RWPE2 (cell line): ENCODE data around the gene FBXW4.

Experiments
- ATAC-seq: fragments of 200-7000 bp; cut with Tn5 transposase; 3 replicates; pipeline ENCODE4 v1.9.1; 2021; ENCODE audit warnings: low read depth
- DNase-seq: peaks from one replicate; pipeline ENCODE4 v3.0.0-alpha.2; 2020; ENCODE audit warnings: low spot score
- H3K27ac ChIP-seq: fragments of 450-650 bp; 2 replicates; pipeline ENCODE4 v1.5.1; 2017; ENCODE audit warnings: mild to moderate bottlenecking; ENCODE audit not compliant: poor library complexity, severe bottlenecking
- H3K27me3 ChIP-seq: fragments of 250-450 bp; sonication (Bioruptor Pico); 2 replicates; pipeline ENCODE4 v1.5.1; 2021; ENCODE audit warnings: mild to moderate bottlenecking, moderate library complexity; ENCODE audit not compliant: insufficient read depth, poor library complexity, severe bottlenecking
- H3K36me3 ChIP-seq: fragments of 250-450 bp; sonication (Bioruptor Pico); 2 replicates; pipeline ENCODE4 v1.5.1; 2020; ENCODE audit warnings: low read depth, mild to moderate bottlenecking, moderate library complexity
- H3K4me1 ChIP-seq: fragments of 250-450 bp; sonication (Bioruptor Pico); 2 replicates; pipeline ENCODE4 v1.5.1; 2021; ENCODE audit warnings: mild to moderate bottlenecking, moderate library complexity; ENCODE audit not compliant: insufficient read depth, poor library complexity, severe bottlenecking
- H3K4me3 ChIP-seq: fragments of 250-450 bp; sonication (Bioruptor Pico); 2 replicates; pipeline ENCODE4 v1.5.1; 2021; ENCODE audit warnings: mild to moderate bottlenecking, moderate library complexity; ENCODE audit not compliant: severe bottlenecking
- H3K9me3 ChIP-seq: fragments of 250-450 bp; sonication (Bioruptor Pico); 2 replicates; pipeline ENCODE4 v1.5.1; 2021; ENCODE audit warnings: mild to moderate bottlenecking, moderate library complexity; ENCODE audit not compliant: severe bottlenecking
- TF ChIP-seq, protein P1 (sequence below): fragments of 450-650 bp; IDR thresholded peaks from one replicate; pipeline ENCODE4 v1.5.1; 2017; ENCODE audit warnings: mild to moderate bottlenecking, moderate library complexity; ENCODE audit not compliant: poor library complexity, severe bottlenecking

FBXW4 gene

DNA sequence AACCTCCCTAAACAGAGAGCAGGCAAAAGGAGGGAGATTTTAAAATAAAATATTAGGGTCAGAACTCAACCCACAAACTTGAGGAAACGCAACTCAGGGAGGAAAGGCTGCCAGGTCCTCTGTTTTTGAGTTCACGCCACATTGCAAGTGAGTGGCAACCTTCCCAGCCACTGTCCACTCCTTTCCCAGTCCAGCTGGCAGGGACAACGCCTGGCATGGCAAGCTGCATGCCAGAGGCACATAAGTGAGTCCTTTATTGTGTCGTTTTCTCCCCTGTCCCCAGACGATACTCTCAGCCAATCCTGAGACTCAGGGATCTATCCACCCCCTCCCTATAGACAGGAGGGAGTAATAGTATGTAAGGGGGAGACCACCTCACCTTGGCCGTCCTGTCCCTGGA lies 22.4 kb downstream of the FBXW4 start:
- ATAC-seq = no peak
- TF ChIP-seq, protein P1, sequence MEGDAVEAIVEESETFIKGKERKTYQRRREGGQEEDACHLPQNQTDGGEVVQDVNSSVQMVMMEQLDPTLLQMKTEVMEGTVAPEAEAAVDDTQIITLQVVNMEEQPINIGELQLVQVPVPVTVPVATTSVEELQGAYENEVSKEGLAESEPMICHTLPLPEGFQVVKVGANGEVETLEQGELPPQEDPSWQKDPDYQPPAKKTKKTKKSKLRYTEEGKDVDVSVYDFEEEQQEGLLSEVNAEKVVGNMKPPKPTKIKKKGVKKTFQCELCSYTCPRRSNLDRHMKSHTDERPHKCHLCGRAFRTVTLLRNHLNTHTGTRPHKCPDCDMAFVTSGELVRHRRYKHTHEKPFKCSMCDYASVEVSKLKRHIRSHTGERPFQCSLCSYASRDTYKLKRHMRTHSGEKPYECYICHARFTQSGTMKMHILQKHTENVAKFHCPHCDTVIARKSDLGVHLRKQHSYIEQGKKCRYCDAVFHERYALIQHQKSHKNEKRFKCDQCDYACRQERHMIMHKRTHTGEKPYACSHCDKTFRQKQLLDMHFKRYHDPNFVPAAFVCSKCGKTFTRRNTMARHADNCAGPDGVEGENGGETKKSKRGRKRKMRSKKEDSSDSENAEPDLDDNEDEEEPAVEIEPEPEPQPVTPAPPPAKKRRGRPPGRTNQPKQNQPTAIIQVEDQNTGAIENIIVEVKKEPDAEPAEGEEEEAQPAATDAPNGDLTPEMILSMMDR = no peak
- Histone ChIP-seq H3K4me1 (no peaks in the 10 kb centered on the region), H3K9me3 (no peaks in the 10 kb centered on the region), H3K27me3 (no peaks in the 10 kb centered on the region), H3K36me3 (peaks cover 53% of the 10 kb centered on the region), H3K27ac (no peak overlapping the region), H3K4me3 (no peak overlapping the region)
- DNase-seq = no peak

DNA sequence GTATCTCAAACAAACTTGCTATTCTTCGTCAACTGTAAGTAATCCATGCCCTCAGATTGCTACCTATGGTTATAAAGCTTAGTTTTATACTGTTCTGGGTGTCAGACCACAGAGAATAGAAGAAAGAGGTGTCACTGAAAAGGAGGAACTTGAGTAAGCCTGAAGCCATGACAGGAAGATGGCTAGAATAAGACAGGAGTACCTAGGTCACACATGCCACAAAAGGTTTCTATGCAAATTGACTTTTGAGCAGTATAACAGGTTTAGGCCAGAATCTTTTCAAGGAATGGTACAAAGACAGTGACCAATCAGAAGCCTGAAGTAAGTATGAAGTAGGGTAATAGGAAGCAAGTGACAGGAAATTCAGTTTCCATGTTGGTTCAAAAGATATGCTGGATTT lies 23.5 kb downstream of the FBXW4 start:
- TF ChIP-seq, protein P1 = no peak
- Histone ChIP-seq H3K27ac (no peak overlapping the region), H3K4me1 (no peaks in the 10 kb centered on the region), H3K27me3 (no peaks in the 10 kb centered on the region), H3K36me3 (peaks cover 48% of the 10 kb centered on the region), H3K9me3 (no peaks in the 10 kb centered on the region), H3K4me3 (no peak overlapping the region)
- ATAC-seq = no peak
- no peak for DNase-seq

DNA sequence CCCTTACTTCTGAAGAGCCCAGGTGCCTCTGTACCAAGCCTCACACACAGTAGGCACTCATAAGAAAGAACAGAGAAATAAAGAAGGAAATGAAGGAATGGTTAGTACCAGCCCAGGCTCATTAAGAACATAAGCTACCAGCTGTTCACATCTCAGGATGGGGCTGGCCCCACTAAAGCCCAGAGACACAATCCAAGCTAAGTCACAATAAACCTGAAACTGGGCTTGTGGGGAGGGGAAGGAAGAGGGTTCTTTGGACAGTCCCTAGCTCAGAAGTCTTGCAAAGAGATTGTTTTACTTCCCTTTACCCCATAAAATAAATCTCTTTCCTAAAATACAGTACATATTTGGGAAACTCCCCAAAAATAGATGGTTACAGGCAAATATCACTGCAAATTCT lies 24.3 kb downstream of the FBXW4 start:
- TF ChIP-seq, protein P1 = no peak
- Histone ChIP-seq H3K27ac (no peak overlapping the region), H3K4me1 (no peaks in the 10 kb centered on the region), H3K4me3 (no peak overlapping the region), H3K9me3 (no peaks in the 10 kb centered on the region), H3K36me3 (peaks cover 49% of the 10 kb centered on the region), H3K27me3 (no peaks in the 10 kb centered on the region)
- DNase-seq = no peak
- no peak for ATAC-seq

DNA sequence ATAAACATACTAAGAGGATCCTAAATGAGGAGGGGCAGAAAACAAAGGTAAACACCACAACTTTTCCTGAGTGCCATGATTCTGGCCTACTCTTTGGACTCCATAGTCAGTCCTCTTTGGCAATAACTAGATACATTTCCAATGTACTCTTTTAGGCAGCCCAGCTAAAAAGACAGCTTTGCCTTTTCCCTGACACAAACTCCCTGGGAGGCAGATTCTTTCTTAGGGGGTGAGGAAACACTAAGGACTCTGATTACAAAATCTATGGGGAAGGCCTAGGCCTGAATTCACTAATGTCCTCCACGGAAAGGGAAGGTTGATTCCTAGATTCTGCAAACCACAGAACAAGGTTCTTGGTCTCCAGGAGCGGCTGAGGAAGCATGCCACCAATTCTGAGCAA lies 25.8 kb downstream of the FBXW4 start:
- Histone ChIP-seq H3K27ac (no peak overlapping the region), H3K9me3 (no peaks in the 10 kb centered on the region), H3K27me3 (no peaks in the 10 kb centered on the region), H3K4me1 (no peaks in the 10 kb centered on the region), H3K4me3 (no peak overlapping the region), H3K36me3 (peaks cover 51% of the 10 kb centered on the region)
- DNase-seq (no peak), ATAC-seq (no peak)
- TF ChIP-seq, protein P1 = no peak

DNA sequence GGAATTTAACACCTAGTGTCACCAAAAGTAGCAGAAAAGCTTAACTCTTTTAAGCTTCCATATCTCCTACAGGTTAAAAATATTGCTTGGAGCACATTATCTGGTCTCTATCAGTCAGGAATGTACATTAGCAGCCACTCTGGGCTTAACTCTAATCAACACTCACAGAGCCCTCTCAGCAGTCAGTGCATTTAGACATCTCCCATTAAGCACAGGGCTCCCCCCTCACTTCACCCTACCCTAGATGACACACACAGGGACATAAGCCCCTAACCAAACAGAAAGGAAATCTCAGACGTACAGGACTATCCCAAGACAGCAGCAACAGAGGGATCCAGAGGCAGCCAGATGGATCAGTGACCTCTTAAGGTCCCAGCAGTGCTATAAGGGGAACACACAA lies 26.4 kb downstream of the FBXW4 start:
- no peak for ATAC-seq
- no peak for DNase-seq
- Histone ChIP-seq H3K27me3 (no peaks in the 10 kb centered on the region), H3K4me3 (no peak overlapping the region), H3K27ac (no peak overlapping the region), H3K36me3 (peaks cover 49% of the 10 kb centered on the region), H3K9me3 (no peaks in the 10 kb centered on the region), H3K4me1 (no peaks in the 10 kb centered on the region)
- TF ChIP-seq, protein P1 = no peak
